GM04503 (cell line): ENCODE results near the gene CHRNB2.
A peak's percentile ranks its signal among the peaks of the same experiment; 100 is the strongest.

ENCODE experiments used
- DNase-seq: peaks from one replicate; pipeline ENCODE4 v3.0.0-alpha.2; 2012; ENCODE audit warnings: low read depth

CHRNB2 gene

GRCh38 chr1:154609398-154610380 is 42.1 kb downstream of the CHRNB2 start:
- DNase-seq: no peak

- DNase-seq: no peak
These were observed 43.7 kb downstream of the CHRNB2 start for GRCh38 chr1:154611150-154611862.

- no peak for DNase-seq
These were observed 46.7 kb downstream of the CHRNB2 start for GRCh38 chr1:154614247-154614646.

- DNase-seq: no peak
These were observed 47.3 kb downstream of the CHRNB2 start for GRCh38 chr1:154614901-154615300.

GRCh38 chr1:154615411-154615810 is 47.8 kb downstream of the CHRNB2 start:
- DNase-seq: no peak

GRCh38 chr1:154616659-154617345 is 49.2 kb downstream of the CHRNB2 start:
- DNase-seq: no peak

- DNase-seq: no peak
These were observed 51.8 kb downstream of the CHRNB2 start for GRCh38 chr1:154619181-154619948.

- DNase-seq: no peak
These were observed 53.2 kb downstream of the CHRNB2 start for GRCh38 chr1:154620751-154621150.

- DNase-seq: no peak
These were observed 54.3 kb downstream of the CHRNB2 start for GRCh38 chr1:154621875-154622274.

GRCh38 chr1:154622503-154623039 is 55.0 kb downstream of the CHRNB2 start:
- DNase-seq: no peak

- no peak for DNase-seq
These were observed 55.8 kb downstream of the CHRNB2 start for GRCh38 chr1:154623358-154623757.

- DNase-seq: peak; percentile 74
These were observed 57.4 kb downstream of the CHRNB2 start for GRCh38 chr1:154624746-154625643.

GRCh38 chr1:154626456-154627256 is 59.1 kb downstream of the CHRNB2 start:
- no peak for DNase-seq

GRCh38 chr1:154627257-154628120 is 59.9 kb downstream of the CHRNB2 start:
- peak; percentile 69 for DNase-seq

- DNase-seq: no peak
These were observed 60.5 kb downstream of the CHRNB2 start for GRCh38 chr1:154628121-154628405.

GRCh38 chr1:154629061-154629674 is 61.6 kb downstream of the CHRNB2 start:
- DNase-seq: no peak
